Loucy (cell line): ENCODE data around the gene CBX8.

Experiments used
- H2AFZ ChIP-seq: fragments of 200-600 bp; sonication (generic); 2 replicates; pipeline ENCODE4 v1.6.0; 2016; ENCODE audit warnings: antibody characterized with exemption, mild to moderate bottlenecking, low read length, moderate library complexity
- H3F3A ChIP-seq: fragments of 200-600 bp; 2 replicates; pipeline ENCODE4 v1.6.0; 2016; ENCODE audit warnings: antibody characterized with exemption, low read depth, mild to moderate bottlenecking
- H3K27me3 ChIP-seq: fragments of 200-600 bp; sonication (generic); 2 replicates; pipeline ENCODE4 v1.6.1; 2014; ENCODE audit warnings: low read length, mild to moderate bottlenecking; ENCODE audit not compliant: insufficient read depth, poor library complexity, severe bottlenecking
- H3K36me3 ChIP-seq: fragments of 200-600 bp; sonication (generic); 2 replicates; pipeline ENCODE4 v1.6.1; 2016; ENCODE audit warnings: low read length; ENCODE audit not compliant: insufficient read depth
- H3K4me1 ChIP-seq: fragments of 200-600 bp; sonication (generic); 2 replicates; pipeline ENCODE4 v1.5.1; 2014; ENCODE audit warnings: low read length, mild to moderate bottlenecking; ENCODE audit not compliant: insufficient read depth, poor library complexity, severe bottlenecking
- H3K4me2 ChIP-seq: fragments of 200-600 bp; sonication (generic); 2 replicates; pipeline ENCODE4 v1.6.0; 2014; ENCODE audit warnings: antibody characterized with exemption, low read length, low read depth, mild to moderate bottlenecking; ENCODE audit not compliant: poor library complexity, severe bottlenecking
- H3K4me3 ChIP-seq: fragments of 200-600 bp; sonication (generic); 2 replicates; pipeline ENCODE4 v1.5.1; 2014; ENCODE audit warnings: low read length, mild to moderate bottlenecking, mixed read lengths; ENCODE audit not compliant: poor library complexity, severe bottlenecking
- H3K79me2 ChIP-seq: fragments of 200-600 bp; sonication (generic); 2 replicates; pipeline ENCODE4 v1.6.1; 2014; ENCODE audit warnings: low read length; ENCODE audit not compliant: insufficient read depth
- H3K9ac ChIP-seq: fragments of 200-600 bp; sonication (generic); 2 replicates; pipeline ENCODE4 v1.6.0; 2014; ENCODE audit warnings: mild to moderate bottlenecking, low read depth, low read length, moderate library complexity; ENCODE audit not compliant: poor library complexity, severe bottlenecking
- H3K9me2 ChIP-seq: fragments of 200-600 bp; sonication (generic); replicated peaks from 2 replicates; pipeline ENCODE4 v1.6.1; 2016; ENCODE audit warnings: low read depth, low read length, mixed read lengths
- H3K9me3 ChIP-seq: fragments of 200-600 bp; sonication (generic); 2 replicates; pipeline ENCODE4 v1.6.1; 2014; ENCODE audit warnings: mild to moderate bottlenecking, antibody characterized with exemption, low read length, low read depth; ENCODE audit not compliant: insufficient read depth
- H4K20me1 ChIP-seq: fragments of 200-600 bp; sonication (generic); 2 replicates; pipeline ENCODE4 v1.6.0; 2014; ENCODE audit warnings: antibody characterized with exemption, low read length, mild to moderate bottlenecking; ENCODE audit not compliant: insufficient read depth, poor library complexity, severe bottlenecking
- EZH2phosphoT487 ChIP-seq: fragments of 200-600 bp; IDR thresholded peaks from 2 replicates; pipeline ENCODE4 v1.6.1; 2018; ENCODE audit warnings: antibody characterized with exemption, mild to moderate bottlenecking, moderate library complexity, borderline replicate concordance
- TF ChIP-seq, protein P1 (sequence below): fragments of 200-600 bp; sonication (generic); conservative IDR thresholded peaks from 2 replicates; pipeline ENCODE4 v1.5.1; 2014; ENCODE audit warnings: mild to moderate bottlenecking, antibody characterized with exemption, low read length

CBX8 gene

DNA sequence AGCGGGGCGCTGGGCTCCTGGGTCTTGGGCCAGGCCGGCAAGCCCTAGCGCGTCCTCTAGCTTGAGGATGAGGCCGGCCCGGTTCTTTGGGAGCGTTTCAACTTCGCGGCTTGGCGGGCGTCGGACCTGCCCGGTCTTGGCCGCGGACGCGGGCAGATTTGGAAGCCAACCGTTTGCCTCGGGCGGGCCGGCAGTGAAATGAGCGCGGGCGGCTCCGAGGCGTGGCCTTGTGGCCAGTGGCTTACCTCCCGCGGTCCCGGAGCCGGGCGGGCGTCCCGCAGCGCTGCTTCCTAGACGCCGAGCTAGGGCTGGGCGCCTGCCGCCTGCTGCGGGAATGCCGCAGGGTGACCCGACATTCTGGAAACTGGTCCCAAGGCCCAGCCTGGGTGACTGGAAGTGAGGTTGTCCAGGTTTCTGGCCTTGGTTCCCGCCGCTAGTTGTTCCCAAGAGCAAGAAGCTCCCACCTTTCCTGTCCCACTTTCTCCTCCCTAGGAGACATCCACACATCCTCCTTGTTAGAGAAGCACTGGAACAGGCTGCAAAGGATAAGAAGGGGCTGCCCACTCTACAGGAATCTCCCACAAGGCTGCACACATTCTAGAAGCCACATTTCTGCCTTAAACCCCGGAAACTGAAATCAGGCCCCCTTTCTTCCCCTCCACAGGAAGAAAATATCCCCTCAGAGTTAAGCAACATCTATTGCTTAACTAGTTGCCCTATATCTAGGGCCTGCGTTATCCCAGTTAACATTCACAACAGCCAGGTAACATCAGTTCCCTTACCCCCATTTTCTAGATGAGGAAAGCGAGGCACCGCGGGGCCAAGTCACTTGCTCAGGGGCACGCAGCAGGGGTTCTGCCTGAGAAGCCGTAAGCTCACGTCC is 4.5 kb upstream of the CBX8 start:
- H3K9ac ChIP-seq = peak overlapping the region; percentile 86

DNA sequence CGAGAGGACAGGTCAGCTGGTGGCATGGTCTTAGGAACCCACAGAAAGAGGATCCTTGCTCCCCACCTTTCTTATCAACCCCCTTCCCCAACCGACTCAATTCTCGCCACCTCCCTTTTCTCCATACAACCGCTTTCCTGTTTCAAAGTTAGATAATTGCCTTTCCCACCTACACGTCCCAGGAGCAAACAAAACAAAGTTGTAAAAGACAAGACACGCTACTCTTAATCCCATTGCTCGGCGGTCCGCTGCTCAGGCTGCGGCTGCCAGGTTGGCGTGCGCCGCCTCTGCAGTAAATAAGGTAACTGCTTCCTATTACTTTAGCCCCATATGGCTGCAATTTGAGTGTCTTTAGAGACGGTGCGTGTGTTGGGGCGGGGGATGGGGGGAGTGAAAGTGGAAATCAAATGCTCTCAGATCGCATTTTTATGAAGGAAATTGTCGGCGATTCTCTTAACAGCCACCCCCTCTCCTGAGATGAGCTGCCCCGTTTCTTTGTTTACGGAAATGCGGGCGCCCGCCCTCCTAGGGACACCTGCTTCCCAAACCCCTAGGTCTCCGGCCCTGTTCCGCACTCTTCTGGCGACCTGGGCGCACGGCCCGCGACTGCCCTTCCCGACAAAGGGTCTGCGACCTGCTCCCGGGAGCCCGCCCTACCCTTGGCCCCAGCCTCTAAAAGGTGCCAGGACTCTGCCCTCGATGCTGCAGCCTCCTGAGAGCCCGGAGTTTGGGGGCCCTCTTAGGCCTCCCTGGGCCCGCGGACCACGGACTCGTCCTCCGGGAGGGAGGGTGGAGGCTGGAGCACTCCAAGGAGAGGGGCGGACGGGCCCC is 3.7 kb upstream of the CBX8 start:
- Histone ChIP-seq H2AFZ (peak overlapping the region; percentile 47), H3F3A (no peaks in the 10 kb centered on the region), H3K9ac (peak overlapping the region; percentile 86), H3K4me1 (peaks cover 63% of the 10 kb centered on the region), H3K9me2 (no peaks in the 10 kb centered on the region), H3K27me3 (no peaks in the 10 kb centered on the region), H3K9me3 (no peaks in the 10 kb centered on the region), H4K20me1 (peaks cover 10% of the 10 kb centered on the region), H3K79me2 (peaks cover 73% of the 10 kb centered on the region), H3K4me3 (peak overlapping the region; percentile 72), H3K4me2 (peak overlapping the region; percentile 94), H3K36me3 (no peaks in the 10 kb centered on the region)
- TF ChIP-seq EZH2phosphoT487 = no peak

More for the DNA sequence above, 4.5 kb upstream of the CBX8 start:
- H3K4me2 ChIP-seq = peak overlapping the region; percentile 94
- no peaks in the 10 kb centered on the region for H3K9me2 ChIP-seq
- TF ChIP-seq, protein P1, sequence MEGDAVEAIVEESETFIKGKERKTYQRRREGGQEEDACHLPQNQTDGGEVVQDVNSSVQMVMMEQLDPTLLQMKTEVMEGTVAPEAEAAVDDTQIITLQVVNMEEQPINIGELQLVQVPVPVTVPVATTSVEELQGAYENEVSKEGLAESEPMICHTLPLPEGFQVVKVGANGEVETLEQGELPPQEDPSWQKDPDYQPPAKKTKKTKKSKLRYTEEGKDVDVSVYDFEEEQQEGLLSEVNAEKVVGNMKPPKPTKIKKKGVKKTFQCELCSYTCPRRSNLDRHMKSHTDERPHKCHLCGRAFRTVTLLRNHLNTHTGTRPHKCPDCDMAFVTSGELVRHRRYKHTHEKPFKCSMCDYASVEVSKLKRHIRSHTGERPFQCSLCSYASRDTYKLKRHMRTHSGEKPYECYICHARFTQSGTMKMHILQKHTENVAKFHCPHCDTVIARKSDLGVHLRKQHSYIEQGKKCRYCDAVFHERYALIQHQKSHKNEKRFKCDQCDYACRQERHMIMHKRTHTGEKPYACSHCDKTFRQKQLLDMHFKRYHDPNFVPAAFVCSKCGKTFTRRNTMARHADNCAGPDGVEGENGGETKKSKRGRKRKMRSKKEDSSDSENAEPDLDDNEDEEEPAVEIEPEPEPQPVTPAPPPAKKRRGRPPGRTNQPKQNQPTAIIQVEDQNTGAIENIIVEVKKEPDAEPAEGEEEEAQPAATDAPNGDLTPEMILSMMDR = no peak
- no peak for TF ChIP-seq EZH2phosphoT487
- peaks cover 62% of the 10 kb centered on the region for H3K4me1 ChIP-seq
- no peaks in the 10 kb centered on the region for H3K27me3 ChIP-seq
- H3K79me2 ChIP-seq = peaks cover 65% of the 10 kb centered on the region
- H4K20me1 ChIP-seq = peaks cover 2% of the 10 kb centered on the region
- H3K9me3 ChIP-seq = no peaks in the 10 kb centered on the region
- no peak overlapping the region for H2AFZ ChIP-seq
- no peaks in the 10 kb centered on the region for H3K36me3 ChIP-seq
- H3F3A ChIP-seq = no peaks in the 10 kb centered on the region
- peak overlapping the region; percentile 72 for H3K4me3 ChIP-seq

DNA sequence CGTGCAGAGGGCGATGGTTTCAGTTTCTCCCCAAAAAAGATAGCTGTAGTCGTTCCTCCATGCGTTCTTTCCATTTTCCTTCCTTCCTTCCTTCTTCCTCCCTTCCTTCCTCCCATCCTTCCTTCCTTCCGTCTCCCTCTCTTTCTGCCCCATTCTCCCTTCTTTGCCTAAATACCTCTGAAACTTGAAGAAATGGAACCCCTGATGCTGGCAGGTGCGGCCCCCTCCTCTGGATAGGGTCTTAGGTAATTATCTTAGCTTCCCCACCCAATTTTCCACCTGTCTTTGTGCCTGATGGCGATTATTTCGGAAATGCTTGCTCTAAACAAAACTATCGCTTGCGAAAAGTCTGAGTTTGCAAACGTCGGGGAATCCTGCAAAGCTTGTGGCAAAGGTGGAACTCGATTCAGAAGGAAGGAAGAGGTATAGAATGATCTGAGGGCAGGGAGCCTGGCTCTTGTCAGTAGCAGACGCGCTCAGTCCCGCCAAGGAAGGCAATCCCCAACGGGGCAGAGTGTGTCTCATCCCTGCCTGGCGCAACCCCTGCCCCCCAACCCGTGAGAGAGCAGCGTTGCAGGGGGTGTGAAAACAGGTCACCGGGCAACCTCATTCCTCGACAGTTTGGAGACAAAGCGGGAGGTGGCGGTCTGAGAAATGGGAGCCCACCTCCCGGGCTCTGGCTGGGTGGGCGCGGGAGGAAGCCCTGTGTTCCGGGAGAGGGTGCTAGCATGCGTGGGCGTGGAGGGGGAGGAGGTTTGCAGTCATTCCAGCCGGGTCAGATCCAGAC is 2.9 kb upstream of the CBX8 start:
- Histone ChIP-seq H3K9me2 (no peaks in the 10 kb centered on the region), H3K27me3 (no peaks in the 10 kb centered on the region), H3K4me1 (peaks cover 62% of the 10 kb centered on the region)

More for the DNA sequence above, 2.9 kb upstream of the CBX8 start:
- H3K79me2 ChIP-seq = peaks cover 76% of the 10 kb centered on the region
- no peaks in the 10 kb centered on the region for H3K9me3 ChIP-seq
- TF ChIP-seq EZH2phosphoT487 = no peak
- TF ChIP-seq, protein P1 = no peak
- H3K4me2 ChIP-seq = peak overlapping the region; percentile 94
- H4K20me1 ChIP-seq = peaks cover 17% of the 10 kb centered on the region
- peaks cover 6% of the 10 kb centered on the region; the same call in 1 of the 2 replicates for H3K36me3 ChIP-seq
- peak overlapping the region; percentile 86 for H3K9ac ChIP-seq
- H3K4me3 ChIP-seq = peak overlapping the region; percentile 72
- H3F3A ChIP-seq = no peaks in the 10 kb centered on the region
- H2AFZ ChIP-seq = peak overlapping the region; percentile 47
